Measurements from ENCODE around the gene AMFR. TPM values are rescaled to one million over a fixed set of nuclear protein-coding genes. Genes with fewer than 3 reads are reported as not detected.
A peak's percentile ranks its signal among the peaks of the same experiment; 100 is the strongest.

Gene AMFR
- total and polyA plus RNA-seq, 2 of the 13 experiments (the other 11 are each of a cell fraction or from before 2014, with no cell fraction given): 52.9 to 108 TPM

GRCh38 chr16:56451753-56452689 lies 26.7 kb upstream of the AMFR start (continued):
- TF ChIP-seq NFAT5 (CRISPR knock-in tag; IDR thresholded peaks at IDR 0.05) (no peak), GATA4 (IDR thresholded peaks at IDR 0.05; ENCODE audit: borderline replicate concordance, low read depth) (no peak), ZNF10 (CRISPR knock-in tag; IDR thresholded peaks at IDR 0.05; ENCODE audit: borderline replicate concordance, low read depth) (no peak), FOXC1 (CRISPR knock-in tag; IDR thresholded peaks at IDR 0.05; ENCODE audit: borderline replicate concordance) (peak; percentile 21; the same call in 1 of the 2 replicates), FOXA3 (CRISPR knock-in tag; IDR thresholded peaks at IDR 0.05) (peak; percentile 53), ZNF337 (CRISPR knock-in tag; IDR thresholded peaks at IDR 0.05; ENCODE audit: borderline replicate concordance, low read depth) (no peak; the same call in 1 of the 2 replicates), ZNF512B (CRISPR knock-in tag; IDR thresholded peaks at IDR 0.05; ENCODE audit: borderline replicate concordance) (0 out of 2 replicates have a peak, but pooled peaks have one; percentile 54), TEAD2 (CRISPR knock-in tag; IDR thresholded peaks at IDR 0.05) (no peak), PREB (CRISPR knock-in tag; IDR thresholded peaks at IDR 0.05) (peak; percentile 17; the same call in 1 of the 2 replicates), ZBTB20 (CRISPR knock-in tag; IDR thresholded peaks at IDR 0.05; ENCODE audit: borderline replicate concordance, low read depth) (no peak), JUNB (CRISPR knock-in tag; IDR thresholded peaks at IDR 0.05; ENCODE audit: borderline replicate concordance) (no peak), ZNF772 (CRISPR knock-in tag; IDR thresholded peaks at IDR 0.05) (no peak), ZNF737 (CRISPR knock-in tag; IDR thresholded peaks at IDR 0.05; ENCODE audit: borderline replicate concordance) (no peak; the same call in 1 of the 2 replicates), KLF16 (CRISPR knock-in tag; IDR thresholded peaks at IDR 0.05) (peak in 1 of 2 experiments; percentile 22; a peak in 1 of 4 replicates), ZNF501 (CRISPR knock-in tag; IDR thresholded peaks at IDR 0.05) (peak; percentile 79)
- TF ChIP-seq, protein P1, sequence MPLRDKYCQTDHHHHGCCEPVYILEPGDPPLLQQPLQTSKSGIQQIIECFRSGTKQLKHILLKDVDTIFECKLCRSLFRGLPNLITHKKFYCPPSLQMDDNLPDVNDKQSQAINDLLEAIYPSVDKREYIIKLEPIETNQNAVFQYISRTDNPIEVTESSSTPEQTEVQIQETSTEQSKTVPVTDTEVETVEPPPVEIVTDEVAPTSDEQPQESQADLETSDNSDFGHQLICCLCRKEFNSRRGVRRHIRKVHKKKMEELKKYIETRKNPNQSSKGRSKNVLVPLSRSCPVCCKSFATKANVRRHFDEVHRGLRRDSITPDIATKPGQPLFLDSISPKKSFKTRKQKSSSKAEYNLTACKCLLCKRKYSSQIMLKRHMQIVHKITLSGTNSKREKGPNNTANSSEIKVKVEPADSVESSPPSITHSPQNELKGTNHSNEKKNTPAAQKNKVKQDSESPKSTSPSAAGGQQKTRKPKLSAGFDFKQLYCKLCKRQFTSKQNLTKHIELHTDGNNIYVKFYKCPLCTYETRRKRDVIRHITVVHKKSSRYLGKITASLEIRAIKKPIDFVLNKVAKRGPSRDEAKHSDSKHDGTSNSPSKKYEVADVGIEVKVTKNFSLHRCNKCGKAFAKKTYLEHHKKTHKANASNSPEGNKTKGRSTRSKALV (CRISPR knock-in tag; IDR thresholded peaks at IDR 0.05): no peak
